ENCODE results near the gene RB1. TPM values are rescaled to one million over a fixed set of nuclear protein-coding genes. Genes with fewer than 3 reads are reported as not detected.

RB1 gene
- total and polyA plus RNA-seq, 2 donors: 30.2 to 52.3 TPM

GRCh38 chr13:48486836-48487235, 183.3 kb downstream of the RB1 start:
- peaks cover 0 to 6% of the 10 kb centered on the region in 2 donors for H3K9me3 ChIP-seq (ENCODE audit: control insufficient read depth in 2 of 2, insufficient read depth in 1 of 2, low read length in 1 of 2)
- H3K4me3 ChIP-seq (ENCODE audit: low read length in 2 of 2): no peak overlapping the region
- no peak for DNase-seq (ENCODE audit: low read depth in 6 of 9, low spot score in 9 of 9)
- 82% methylated on average over 5 of the region's 5 CpGs for WGBS
- no peaks in the 10 kb centered on the region for H3K27me3 ChIP-seq (ENCODE audit: control insufficient read depth in 2 of 2, insufficient read depth in 1 of 2, low read length in 1 of 2)
- H3K4me1 ChIP-seq (ENCODE audit: control insufficient read depth in 2 of 2, insufficient read depth in 2 of 2, low read length in 2 of 2): peaks cover 7 to 8% of the 10 kb centered on the region in 2 donors
- no peak overlapping the region for H3K27ac ChIP-seq (ENCODE audit: low read depth in 1 of 2, low read length in 1 of 2)
- H3K36me3 ChIP-seq (ENCODE audit: control insufficient read depth in 2 of 2, insufficient read depth in 2 of 2, low read length in 1 of 2): peaks cover 0 to 14% of the 10 kb centered on the region in 2 donors

GRCh38 chr13:48487968-48488367, 184.4 kb downstream of the RB1 start:
- Histone ChIP-seq H3K27me3 (ENCODE audit: control insufficient read depth in 2 of 2, insufficient read depth in 1 of 2, low read length in 1 of 2) (no peaks in the 10 kb centered on the region), H3K4me3 (ENCODE audit: low read length in 2 of 2) (no peak overlapping the region), H3K9me3 (ENCODE audit: control insufficient read depth in 2 of 2, insufficient read depth in 1 of 2, low read length in 1 of 2) (peaks cover 0 to 6% of the 10 kb centered on the region in 2 donors), H3K36me3 (ENCODE audit: control insufficient read depth in 2 of 2, insufficient read depth in 2 of 2, low read length in 1 of 2) (peaks cover 0 to 7% of the 10 kb centered on the region in 2 donors), H3K27ac (ENCODE audit: low read depth in 1 of 2, low read length in 1 of 2) (no peak overlapping the region), H3K4me1 (ENCODE audit: control insufficient read depth in 2 of 2, insufficient read depth in 2 of 2, low read length in 2 of 2) (peaks cover 10 to 19% of the 10 kb centered on the region in 2 donors)
- WGBS: 99% methylated on average over 2 of the region's 2 CpGs
- DNase-seq (ENCODE audit: low read depth in 6 of 9, low spot score in 9 of 9): no peak

GRCh38 chr13:48488995-48489394, 185.4 kb downstream of the RB1 start:
- no peak overlapping the region for H3K4me3 ChIP-seq (ENCODE audit: low read length in 2 of 2)
- DNase-seq (ENCODE audit: low read depth in 6 of 9, low spot score in 9 of 9): no peak
- H3K36me3 ChIP-seq (ENCODE audit: control insufficient read depth in 2 of 2, insufficient read depth in 2 of 2, low read length in 1 of 2): peaks cover 0 to 5% of the 10 kb centered on the region in 2 donors
- H3K27ac ChIP-seq (ENCODE audit: low read depth in 1 of 2, low read length in 1 of 2): peak overlapping the region in 1 of 2 donors; percentile 19
- H3K27me3 ChIP-seq (ENCODE audit: control insufficient read depth in 2 of 2, insufficient read depth in 1 of 2, low read length in 1 of 2): no peaks in the 10 kb centered on the region
- H3K4me1 ChIP-seq (ENCODE audit: control insufficient read depth in 2 of 2, insufficient read depth in 2 of 2, low read length in 2 of 2): peaks cover 10 to 28% of the 10 kb centered on the region in 2 donors
- peaks cover 0 to 6% of the 10 kb centered on the region in 2 donors for H3K9me3 ChIP-seq (ENCODE audit: control insufficient read depth in 2 of 2, insufficient read depth in 1 of 2, low read length in 1 of 2)

- Histone ChIP-seq H3K4me1 (ENCODE audit: control insufficient read depth in 2 of 2, insufficient read depth in 2 of 2, low read length in 2 of 2) (peaks cover 10 to 33% of the 10 kb centered on the region in 2 donors), H3K27me3 (ENCODE audit: control insufficient read depth in 2 of 2, insufficient read depth in 1 of 2, low read length in 1 of 2) (no peaks in the 10 kb centered on the region), H3K4me3 (ENCODE audit: low read length in 2 of 2) (no peak overlapping the region)
Measured at GRCh38 chr13:48489666-48490065, 186.1 kb downstream of the RB1 start.

GRCh38 chr13:48490241-48490640, 186.7 kb downstream of the RB1 start:
- H3K4me3 ChIP-seq (ENCODE audit: low read length in 2 of 2): no peak overlapping the region
- peaks cover 0 to 5% of the 10 kb centered on the region in 2 donors for H3K36me3 ChIP-seq (ENCODE audit: control insufficient read depth in 2 of 2, insufficient read depth in 2 of 2, low read length in 1 of 2)
- H3K9me3 ChIP-seq (ENCODE audit: control insufficient read depth in 2 of 2, insufficient read depth in 1 of 2, low read length in 1 of 2): peaks cover 0 to 6% of the 10 kb centered on the region in 2 donors
- no peak overlapping the region for H3K27ac ChIP-seq (ENCODE audit: low read depth in 1 of 2, low read length in 1 of 2)
- no peak for DNase-seq (ENCODE audit: low read depth in 6 of 9, low spot score in 9 of 9)
- peaks cover 10 to 33% of the 10 kb centered on the region in 2 donors for H3K4me1 ChIP-seq (ENCODE audit: control insufficient read depth in 2 of 2, insufficient read depth in 2 of 2, low read length in 2 of 2)
- WGBS: 88% methylated on average over 3 of the region's 3 CpGs
- no peaks in the 10 kb centered on the region for H3K27me3 ChIP-seq (ENCODE audit: control insufficient read depth in 2 of 2, insufficient read depth in 1 of 2, low read length in 1 of 2)

More at GRCh38 chr13:48489666-48490065, 186.1 kb downstream of the RB1 start:
- peaks cover 0 to 6% of the 10 kb centered on the region in 2 donors for H3K9me3 ChIP-seq (ENCODE audit: control insufficient read depth in 2 of 2, insufficient read depth in 1 of 2, low read length in 1 of 2)
- DNase-seq (ENCODE audit: low read depth in 6 of 9, low spot score in 9 of 9): no peak
- H3K36me3 ChIP-seq (ENCODE audit: control insufficient read depth in 2 of 2, insufficient read depth in 2 of 2, low read length in 1 of 2): peaks cover 0 to 5% of the 10 kb centered on the region in 2 donors
- H3K27ac ChIP-seq (ENCODE audit: low read depth in 1 of 2, low read length in 1 of 2): no peak overlapping the region

GRCh38 chr13:48491423-48492095, 188.0 kb downstream of the RB1 start:
- peaks cover 13 to 40% of the 10 kb centered on the region in 2 donors for H3K4me1 ChIP-seq (ENCODE audit: control insufficient read depth in 2 of 2, insufficient read depth in 2 of 2, low read length in 2 of 2)
- peaks cover 0 to 5% of the 10 kb centered on the region in 2 donors for H3K36me3 ChIP-seq (ENCODE audit: control insufficient read depth in 2 of 2, insufficient read depth in 2 of 2, low read length in 1 of 2)
- H3K9me3 ChIP-seq (ENCODE audit: control insufficient read depth in 2 of 2, insufficient read depth in 1 of 2, low read length in 1 of 2): peaks cover 0 to 6% of the 10 kb centered on the region in 2 donors
- peak in 1 of 9 donors; percentile 43 for DNase-seq (ENCODE audit: low read depth in 6 of 9, low spot score in 9 of 9)
- no peaks in the 10 kb centered on the region for H3K27me3 ChIP-seq (ENCODE audit: control insufficient read depth in 2 of 2, insufficient read depth in 1 of 2, low read length in 1 of 2)
- H3K27ac ChIP-seq (ENCODE audit: low read depth in 1 of 2, low read length in 1 of 2): peak overlapping the region; percentile 85 to 91
- H3K4me3 ChIP-seq (ENCODE audit: low read length in 2 of 2): peak overlapping the region; percentile 38 to 53

- Histone ChIP-seq H3K36me3 (ENCODE audit: control insufficient read depth in 2 of 2, insufficient read depth in 2 of 2, low read length in 1 of 2) (peaks cover 0 to 5% of the 10 kb centered on the region in 2 donors), H3K27me3 (ENCODE audit: control insufficient read depth in 2 of 2, insufficient read depth in 1 of 2, low read length in 1 of 2) (no peaks in the 10 kb centered on the region), H3K4me3 (ENCODE audit: low read length in 2 of 2) (peak overlapping the region; percentile 38 to 53), H3K27ac (ENCODE audit: low read depth in 1 of 2, low read length in 1 of 2) (peak overlapping the region; percentile 85 to 91), H3K9me3 (ENCODE audit: control insufficient read depth in 2 of 2, insufficient read depth in 1 of 2, low read length in 1 of 2) (peaks cover 0 to 3% of the 10 kb centered on the region in 2 donors), H3K4me1 (ENCODE audit: control insufficient read depth in 2 of 2, insufficient read depth in 2 of 2, low read length in 2 of 2) (peaks cover 17 to 45% of the 10 kb centered on the region in 2 donors)
- WGBS: 6% methylated on average over 1 of the region's 1 CpG
- DNase-seq (ENCODE audit: low read depth in 6 of 9, low spot score in 9 of 9): no peak
Measured at GRCh38 chr13:48492096-48492440, 188.5 kb downstream of the RB1 start.

GRCh38 chr13:48492470-48493065, 189.0 kb downstream of the RB1 start:
- WGBS: 3% methylated on average over 16 of the region's 16 CpGs
- H3K27me3 ChIP-seq (ENCODE audit: control insufficient read depth in 2 of 2, insufficient read depth in 1 of 2, low read length in 1 of 2): no peaks in the 10 kb centered on the region
- H3K4me1 ChIP-seq (ENCODE audit: control insufficient read depth in 2 of 2, insufficient read depth in 2 of 2, low read length in 2 of 2): peaks cover 19 to 45% of the 10 kb centered on the region in 2 donors
- peak overlapping the region; percentile 38 to 53 for H3K4me3 ChIP-seq (ENCODE audit: low read length in 2 of 2)
- peak; percentile 53 to 89 (median 72) for DNase-seq (ENCODE audit: low read depth in 6 of 9, low spot score in 9 of 9)
- no peaks in the 10 kb centered on the region for H3K9me3 ChIP-seq (ENCODE audit: control insufficient read depth in 2 of 2, insufficient read depth in 1 of 2, low read length in 1 of 2)
- H3K36me3 ChIP-seq (ENCODE audit: control insufficient read depth in 2 of 2, insufficient read depth in 2 of 2, low read length in 1 of 2): peaks cover 0 to 5% of the 10 kb centered on the region in 2 donors
- peak overlapping the region; percentile 85 to 91 for H3K27ac ChIP-seq (ENCODE audit: low read depth in 1 of 2, low read length in 1 of 2)

GRCh38 chr13:48493066-48493765, 189.7 kb downstream of the RB1 start:
- Histone ChIP-seq H3K36me3 (ENCODE audit: control insufficient read depth in 2 of 2, insufficient read depth in 2 of 2, low read length in 1 of 2) (peaks cover 0 to 3% of the 10 kb centered on the region in 2 donors), H3K27me3 (ENCODE audit: control insufficient read depth in 2 of 2, insufficient read depth in 1 of 2, low read length in 1 of 2) (no peaks in the 10 kb centered on the region), H3K4me3 (ENCODE audit: low read length in 2 of 2) (peak overlapping the region in 1 of 2 donors; percentile 53), H3K27ac (ENCODE audit: low read depth in 1 of 2, low read length in 1 of 2) (peak overlapping the region; percentile 85 to 91), H3K4me1 (ENCODE audit: control insufficient read depth in 2 of 2, insufficient read depth in 2 of 2, low read length in 2 of 2) (peaks cover 19 to 50% of the 10 kb centered on the region in 2 donors), H3K9me3 (ENCODE audit: control insufficient read depth in 2 of 2, insufficient read depth in 1 of 2, low read length in 1 of 2) (no peaks in the 10 kb centered on the region)
- DNase-seq (ENCODE audit: low read depth in 6 of 9, low spot score in 9 of 9): peak in 3 of 9 donors; percentile 29 to 76 (median 39)
- 26% methylated on average over 4 of the region's 4 CpGs for WGBS

Data from thymus (tissue), 11 donors.